ENCODE measurements around the gene SLC25A13.

SLC25A13 gene

GRCh38 chr7:96116173-96116572, 205.7 kb downstream of the SLC25A13 start:
- DNase-seq (ENCODE audit: insufficient read length, low spot score): no peak
- no peak for FAIRE-seq

GRCh38 chr7:96114190-96114589, 207.7 kb downstream of the SLC25A13 start:
- DNase-seq (ENCODE audit: insufficient read length, low spot score) (no peak), FAIRE-seq (no peak)

- FAIRE-seq (no peak), DNase-seq (ENCODE audit: insufficient read length, low spot score) (no peak)
Observed at GRCh38 chr7:96111405-96111804, 210.5 kb downstream of the SLC25A13 start.

- DNase-seq (ENCODE audit: insufficient read length, low spot score) (no peak), FAIRE-seq (no peak)
Observed at GRCh38 chr7:96104984-96105383, 216.9 kb downstream of the SLC25A13 start.

GRCh38 chr7:96102096-96102811, 219.6 kb downstream of the SLC25A13 start:
- FAIRE-seq: no peak
- no peak for DNase-seq (ENCODE audit: insufficient read length, low spot score)

GRCh38 chr7:96100737-96101136, 221.2 kb downstream of the SLC25A13 start:
- DNase-seq (ENCODE audit: insufficient read length, low spot score) (no peak), FAIRE-seq (no peak)

GRCh38 chr7:96097835-96098234, 224.1 kb downstream of the SLC25A13 start:
- no peak for FAIRE-seq
- no peak for DNase-seq (ENCODE audit: insufficient read length, low spot score)

- FAIRE-seq (no peak), DNase-seq (ENCODE audit: insufficient read length, low spot score) (no peak)
Observed at GRCh38 chr7:96093435-96093834, 228.5 kb downstream of the SLC25A13 start.

- DNase-seq (ENCODE audit: insufficient read length, low spot score) (no peak), FAIRE-seq (no peak)
Observed at GRCh38 chr7:96090756-96091155, 231.1 kb downstream of the SLC25A13 start.

- FAIRE-seq: no peak
- DNase-seq (ENCODE audit: insufficient read length, low spot score): no peak
Observed at GRCh38 chr7:96089511-96089910, 232.4 kb downstream of the SLC25A13 start.

- DNase-seq (ENCODE audit: insufficient read length, low spot score) (no peak), FAIRE-seq (no peak)
Observed at GRCh38 chr7:96088579-96088978, 233.3 kb downstream of the SLC25A13 start.

- no peak for DNase-seq (ENCODE audit: insufficient read length, low spot score)
- peak; percentile 11 for FAIRE-seq
Observed at GRCh38 chr7:96085953-96086352, 235.9 kb downstream of the SLC25A13 start.

GRCh38 chr7:96084881-96085553, 236.9 kb downstream of the SLC25A13 start:
- FAIRE-seq (no peak), DNase-seq (ENCODE audit: insufficient read length, low spot score) (no peak)

- no peak for DNase-seq (ENCODE audit: insufficient read length, low spot score)
Observed at GRCh38 chr7:96080027-96080426, 241.9 kb downstream of the SLC25A13 start.

GRCh38 chr7:96076350-96076707, 245.6 kb downstream of the SLC25A13 start:
- DNase-seq (ENCODE audit: insufficient read length, low spot score): no peak
- FAIRE-seq: no peak

More at GRCh38 chr7:96080027-96080426, 241.9 kb downstream of the SLC25A13 start:
- FAIRE-seq: no peak

GRCh38 chr7:96075510-96076349, 246.2 kb downstream of the SLC25A13 start:
- FAIRE-seq: peak; percentile 70
- DNase-seq (ENCODE audit: insufficient read length, low spot score): peak; percentile 41

- FAIRE-seq (no peak), DNase-seq (ENCODE audit: insufficient read length, low spot score) (no peak)
Observed at GRCh38 chr7:96074871-96075270, 247.0 kb downstream of the SLC25A13 start.
